Loucy (cell line): ENCODE results near the gene ALG14.

Experiments
- CTCF ChIP-seq: fragments of 200-600 bp; sonication (generic); conservative IDR thresholded peaks from 2 replicates; pipeline ENCODE4 v1.5.1; 2014; ENCODE audit warnings: mild to moderate bottlenecking, antibody characterized with exemption, low read length
- EZH2phosphoT487 ChIP-seq: fragments of 200-600 bp; IDR thresholded peaks from 2 replicates; pipeline ENCODE4 v1.6.1; 2018; ENCODE audit warnings: antibody characterized with exemption, mild to moderate bottlenecking, moderate library complexity, borderline replicate concordance

- TF ChIP-seq CTCF: no peak
- no peak for TF ChIP-seq EZH2phosphoT487
Measured at GRCh38 chr1:95068956-95069709, 3.6 kb downstream of the ALG14 start.
